GM12892 (cell line): Measurements from ENCODE around the gene BAAT.

Experiments used
- POLR2A ChIP-seq: IDR thresholded peaks from 2 replicates; pipeline ENCODE4 v1.6.1; 2011; ENCODE audit warnings: low read depth, low read length, control low read depth
- POLR2AphosphoS5 ChIP-seq: IDR thresholded peaks from 2 replicates; pipeline ENCODE4 v1.6.1; 2011; ENCODE audit warnings: low read depth, low read length, control low read depth
- TAF1 ChIP-seq: IDR thresholded peaks from 2 replicates; pipeline ENCODE4 v1.6.1; 2011; ENCODE audit warnings: low read depth, mild to moderate bottlenecking, control low read depth, low read length, borderline replicate concordance

DNA sequence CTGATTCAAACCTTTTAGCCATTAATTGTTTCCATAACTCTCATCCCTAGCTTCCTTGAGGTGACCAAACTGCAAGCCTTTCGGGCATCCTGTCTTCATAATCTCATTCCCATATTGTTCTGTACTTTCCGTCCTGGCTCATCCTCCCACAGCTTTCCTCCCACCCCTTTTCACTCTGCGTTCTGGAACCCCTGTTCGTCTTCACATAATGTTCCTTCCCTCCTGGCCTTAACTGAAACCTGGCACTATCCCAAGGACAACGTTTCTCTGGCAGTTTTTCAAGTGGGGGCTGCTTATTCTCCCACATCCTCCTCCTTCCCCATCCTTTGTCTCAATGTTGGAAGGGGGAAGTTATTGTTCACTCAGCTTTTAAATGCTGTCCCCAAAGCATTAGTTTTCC lies 15.3 kb upstream of the BAAT start:
- no peak for TF ChIP-seq POLR2AphosphoS5
- TF ChIP-seq POLR2A = no peak
- no peak for TF ChIP-seq TAF1
